WTC11 (cell line): Measurements from ENCODE around the gene SLC25A11.

Experiments used
- CREB1 ChIP-seq: sonication (generic); formaldehyde crosslinking; IDR thresholded peaks from 2 replicates; pipeline ENCODE4 v1.8.0; 2023; ENCODE audit warnings: mild to moderate bottlenecking, missing genetic modification reagents
- FOXK1 ChIP-seq: sonication (generic); formaldehyde crosslinking; IDR thresholded peaks from 2 replicates; pipeline ENCODE4 v1.8.0; 2022; ENCODE audit warnings: mild to moderate bottlenecking, moderate library complexity, missing genetic modification reagents
- FOXP1 ChIP-seq: sonication (generic); formaldehyde crosslinking; IDR thresholded peaks from 2 replicates; pipeline ENCODE4 v1.8.0; 2022; ENCODE audit warnings: missing genetic modification reagents, mild to moderate bottlenecking, moderate library complexity, borderline replicate concordance
- JUN ChIP-seq: sonication (generic); formaldehyde crosslinking; IDR thresholded peaks from 2 replicates; pipeline ENCODE4 v1.8.0; 2023; ENCODE audit warnings: mild to moderate bottlenecking, missing genetic modification reagents
- NFYB ChIP-seq: sonication (generic); formaldehyde crosslinking; conservative IDR thresholded peaks from 2 replicates; pipeline ENCODE4 v1.8.0; 2022; ENCODE audit warnings: low read depth, missing genetic modification reagents
- RELA ChIP-seq: sonication (generic); formaldehyde crosslinking; IDR thresholded peaks from 2 replicates; pipeline ENCODE4 v1.8.1; 2022; ENCODE audit warnings: missing genetic modification reagents, mild to moderate bottlenecking, borderline replicate concordance
- SP1 ChIP-seq: sonication (generic); formaldehyde crosslinking; conservative IDR thresholded peaks from 2 replicates; pipeline ENCODE4 v1.8.1; 2022; ENCODE audit warnings: missing genetic modification reagents
- ZNF232 ChIP-seq: sonication (generic); formaldehyde crosslinking; IDR thresholded peaks from 2 replicates; pipeline ENCODE4 v1.8.0; 2022; ENCODE audit warnings: mild to moderate bottlenecking, missing genetic modification reagents
- ZNF423 ChIP-seq: fragments of 250-450 bp; sonication (Bioruptor Pico); IDR thresholded peaks from 2 replicates; pipeline ENCODE4 v2.1.2; 2022; ENCODE audit warnings: mild to moderate bottlenecking, moderate library complexity
- TF ChIP-seq, protein P1 (sequence below): fragments of 200-600 bp; IDR thresholded peaks from 2 replicates; pipeline ENCODE4 v1.8.0; 2022; ENCODE audit warnings: antibody characterized with exemption
- TF ChIP-seq, protein P2 (sequence below): sonication (generic); formaldehyde crosslinking; IDR thresholded peaks from 2 replicates; pipeline ENCODE4 v1.8.1; 2023; ENCODE audit warnings: mild to moderate bottlenecking, missing genetic modification reagents, moderate library complexity
- TF ChIP-seq, protein P3 (sequence below): sonication (generic); formaldehyde crosslinking; IDR thresholded peaks from 2 replicates; pipeline ENCODE4 v1.8.1; 2022; ENCODE audit warnings: low read depth, missing genetic modification reagents, borderline replicate concordance

DNA sequence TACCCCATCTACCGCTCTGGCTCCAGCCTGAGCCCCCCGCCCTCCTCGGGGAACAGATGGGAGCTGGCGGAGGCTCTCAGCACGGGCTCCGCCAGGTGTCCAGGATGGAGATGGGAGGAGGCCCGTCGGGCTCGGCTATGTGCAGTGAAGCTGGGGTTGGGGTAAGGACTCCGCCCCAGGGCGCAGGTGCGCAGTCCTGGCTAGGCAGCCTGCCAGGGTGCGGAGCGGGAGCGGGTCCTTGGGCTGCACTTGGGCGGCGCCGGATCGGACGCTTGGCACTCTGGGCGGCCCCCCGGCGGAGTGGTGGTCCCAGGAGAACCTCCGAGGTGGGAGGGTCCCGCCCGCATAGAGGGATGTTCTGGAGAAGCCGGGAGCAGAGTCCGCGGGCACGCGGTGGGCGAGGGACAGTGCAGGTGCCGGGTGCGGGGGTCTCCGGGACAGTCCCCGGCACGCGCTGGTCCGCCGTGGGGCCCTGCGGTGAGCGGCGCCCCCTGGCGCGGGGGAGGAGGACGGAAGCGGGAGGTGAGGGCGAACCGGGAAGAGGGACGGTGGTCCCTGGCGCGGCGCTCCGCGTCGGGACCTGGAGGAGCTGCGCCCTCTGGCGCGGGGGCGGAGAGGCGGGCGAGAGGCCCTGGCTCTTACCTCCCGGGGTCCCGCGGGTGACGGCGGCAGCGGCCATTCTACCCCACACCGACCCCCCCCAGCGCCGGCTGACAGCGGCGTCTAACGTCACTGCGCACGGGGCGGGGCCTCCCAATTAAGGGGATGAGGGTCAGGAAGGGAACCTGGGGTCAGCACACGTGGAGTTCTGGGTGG is 47.3 kb upstream of the SLC25A11 start, which contains the start of gene CAMTA2:
- TF ChIP-seq JUN (CRISPR knock-in tag), result peak; percentile 42; the same call in 1 of the 2 replicates
- TF ChIP-seq, protein P1, sequence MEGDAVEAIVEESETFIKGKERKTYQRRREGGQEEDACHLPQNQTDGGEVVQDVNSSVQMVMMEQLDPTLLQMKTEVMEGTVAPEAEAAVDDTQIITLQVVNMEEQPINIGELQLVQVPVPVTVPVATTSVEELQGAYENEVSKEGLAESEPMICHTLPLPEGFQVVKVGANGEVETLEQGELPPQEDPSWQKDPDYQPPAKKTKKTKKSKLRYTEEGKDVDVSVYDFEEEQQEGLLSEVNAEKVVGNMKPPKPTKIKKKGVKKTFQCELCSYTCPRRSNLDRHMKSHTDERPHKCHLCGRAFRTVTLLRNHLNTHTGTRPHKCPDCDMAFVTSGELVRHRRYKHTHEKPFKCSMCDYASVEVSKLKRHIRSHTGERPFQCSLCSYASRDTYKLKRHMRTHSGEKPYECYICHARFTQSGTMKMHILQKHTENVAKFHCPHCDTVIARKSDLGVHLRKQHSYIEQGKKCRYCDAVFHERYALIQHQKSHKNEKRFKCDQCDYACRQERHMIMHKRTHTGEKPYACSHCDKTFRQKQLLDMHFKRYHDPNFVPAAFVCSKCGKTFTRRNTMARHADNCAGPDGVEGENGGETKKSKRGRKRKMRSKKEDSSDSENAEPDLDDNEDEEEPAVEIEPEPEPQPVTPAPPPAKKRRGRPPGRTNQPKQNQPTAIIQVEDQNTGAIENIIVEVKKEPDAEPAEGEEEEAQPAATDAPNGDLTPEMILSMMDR, result peak; percentile 37
- TF ChIP-seq, protein P2, sequence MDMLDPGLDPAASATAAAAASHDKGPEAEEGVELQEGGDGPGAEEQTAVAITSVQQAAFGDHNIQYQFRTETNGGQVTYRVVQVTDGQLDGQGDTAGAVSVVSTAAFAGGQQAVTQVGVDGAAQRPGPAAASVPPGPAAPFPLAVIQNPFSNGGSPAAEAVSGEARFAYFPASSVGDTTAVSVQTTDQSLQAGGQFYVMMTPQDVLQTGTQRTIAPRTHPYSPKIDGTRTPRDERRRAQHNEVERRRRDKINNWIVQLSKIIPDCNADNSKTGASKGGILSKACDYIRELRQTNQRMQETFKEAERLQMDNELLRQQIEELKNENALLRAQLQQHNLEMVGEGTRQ, result no peak
- TF ChIP-seq ZNF423 (CRISPR knock-in tag), result peak; percentile 82
- peak; percentile 34; the same call in 1 of the 2 replicates for TF ChIP-seq FOXK1
- TF ChIP-seq, protein P3, sequence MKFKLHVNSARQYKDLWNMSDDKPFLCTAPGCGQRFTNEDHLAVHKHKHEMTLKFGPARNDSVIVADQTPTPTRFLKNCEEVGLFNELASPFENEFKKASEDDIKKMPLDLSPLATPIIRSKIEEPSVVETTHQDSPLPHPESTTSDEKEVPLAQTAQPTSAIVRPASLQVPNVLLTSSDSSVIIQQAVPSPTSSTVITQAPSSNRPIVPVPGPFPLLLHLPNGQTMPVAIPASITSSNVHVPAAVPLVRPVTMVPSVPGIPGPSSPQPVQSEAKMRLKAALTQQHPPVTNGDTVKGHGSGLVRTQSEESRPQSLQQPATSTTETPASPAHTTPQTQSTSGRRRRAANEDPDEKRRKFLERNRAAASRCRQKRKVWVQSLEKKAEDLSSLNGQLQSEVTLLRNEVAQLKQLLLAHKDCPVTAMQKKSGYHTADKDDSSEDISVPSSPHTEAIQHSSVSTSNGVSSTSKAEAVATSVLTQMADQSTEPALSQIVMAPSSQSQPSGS (CRISPR knock-in tag), result no peak
- no peak for TF ChIP-seq CREB1
- TF ChIP-seq RELA (CRISPR knock-in tag), result 0 out of 2 replicates have a peak, but pooled peaks have one; percentile 34
- peak; percentile 70; the same call in 1 of the 2 replicates for TF ChIP-seq SP1 (CRISPR knock-in tag)
- no peak for TF ChIP-seq NFYB (CRISPR knock-in tag)
- TF ChIP-seq FOXP1, result no peak
- no peak for TF ChIP-seq ZNF232 (CRISPR knock-in tag)
